Measurements from ENCODE around the gene CRTC3. TPM values are rescaled to one million over a fixed set of nuclear protein-coding genes. Genes with fewer than 3 reads are reported as not detected.

Gene CRTC3
- total and polyA plus RNA-seq, 2 of the 13 experiments (the other 11 are each of a cell fraction or from before 2014, with no cell fraction given): 8.4 to 11.8 TPM

- TF ChIP-seq ZZZ3 (CRISPR knock-in tag; IDR thresholded peaks at IDR 0.05; ENCODE audit: borderline replicate concordance) (no peak), ZNF790 (CRISPR knock-in tag; IDR thresholded peaks at IDR 0.05; ENCODE audit: borderline replicate concordance) (no peak), ZNF251 (CRISPR knock-in tag; IDR thresholded peaks at IDR 0.05) (no peak), FLYWCH1 (CRISPR knock-in tag; IDR thresholded peaks at IDR 0.05) (no peak), ZBTB4 (CRISPR knock-in tag; IDR thresholded peaks at IDR 0.05; ENCODE audit: borderline replicate concordance) (no peak), ZKSCAN5 (CRISPR knock-in tag; IDR thresholded peaks at IDR 0.05) (no peak), KLF16 (CRISPR knock-in tag; IDR thresholded peaks at IDR 0.05) (no peak), ZNF609 (CRISPR knock-in tag; IDR thresholded peaks at IDR 0.05; ENCODE audit: borderline replicate concordance) (no peak), AGO2 (optimal IDR thresholded peaks at IDR 0.05; ENCODE audit: low read depth, low read length) (no peak), ZNF766 (CRISPR knock-in tag; IDR thresholded peaks at IDR 0.05; ENCODE audit: borderline replicate concordance) (no peak), ZBTB8A (CRISPR knock-in tag; IDR thresholded peaks at IDR 0.05; ENCODE audit: borderline replicate concordance, low read depth) (no peak), ZC3H13 (CRISPR knock-in tag; IDR thresholded peaks at IDR 0.05) (no peak), FOXJ3 (CRISPR knock-in tag; IDR thresholded peaks at IDR 0.05; ENCODE audit: borderline replicate concordance) (no peak), FOXA3 (CRISPR knock-in tag; IDR thresholded peaks at IDR 0.05) (0 out of 2 replicates have a peak, but pooled peaks have one; percentile 10)
- TF ChIP-seq, protein P1, sequence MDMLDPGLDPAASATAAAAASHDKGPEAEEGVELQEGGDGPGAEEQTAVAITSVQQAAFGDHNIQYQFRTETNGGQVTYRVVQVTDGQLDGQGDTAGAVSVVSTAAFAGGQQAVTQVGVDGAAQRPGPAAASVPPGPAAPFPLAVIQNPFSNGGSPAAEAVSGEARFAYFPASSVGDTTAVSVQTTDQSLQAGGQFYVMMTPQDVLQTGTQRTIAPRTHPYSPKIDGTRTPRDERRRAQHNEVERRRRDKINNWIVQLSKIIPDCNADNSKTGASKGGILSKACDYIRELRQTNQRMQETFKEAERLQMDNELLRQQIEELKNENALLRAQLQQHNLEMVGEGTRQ (IDR thresholded peaks at IDR 0.05; ENCODE audit: low read depth, low read length): no peak
- TF ChIP-seq, protein P1 (CRISPR knock-in tag; IDR thresholded peaks at IDR 0.05; ENCODE audit: borderline replicate concordance): no peak
- TF ChIP-seq, protein P2, sequence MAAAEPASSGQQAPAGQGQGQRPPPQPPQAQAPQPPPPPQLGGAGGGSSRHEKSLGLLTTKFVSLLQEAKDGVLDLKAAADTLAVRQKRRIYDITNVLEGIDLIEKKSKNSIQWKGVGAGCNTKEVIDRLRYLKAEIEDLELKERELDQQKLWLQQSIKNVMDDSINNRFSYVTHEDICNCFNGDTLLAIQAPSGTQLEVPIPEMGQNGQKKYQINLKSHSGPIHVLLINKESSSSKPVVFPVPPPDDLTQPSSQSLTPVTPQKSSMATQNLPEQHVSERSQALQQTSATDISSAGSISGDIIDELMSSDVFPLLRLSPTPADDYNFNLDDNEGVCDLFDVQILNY (CRISPR knock-in tag; conservative IDR thresholded peaks at IDR 0.05): no peak
Observed at GRCh38 chr15:90482124-90483011, 47.4 kb upstream of the CRTC3 start (continued).
